ENCODE data around the gene IFI6. TPM values are rescaled to one million over a fixed set of nuclear protein-coding genes. Genes with fewer than 3 reads are reported as not detected.

IFI6 gene
- total and polyA plus RNA-seq, 2 of the 13 experiments (the other 11 are each of a cell fraction or from before 2014, with no cell fraction given) = 12.9 to 13.2 TPM

DNA sequence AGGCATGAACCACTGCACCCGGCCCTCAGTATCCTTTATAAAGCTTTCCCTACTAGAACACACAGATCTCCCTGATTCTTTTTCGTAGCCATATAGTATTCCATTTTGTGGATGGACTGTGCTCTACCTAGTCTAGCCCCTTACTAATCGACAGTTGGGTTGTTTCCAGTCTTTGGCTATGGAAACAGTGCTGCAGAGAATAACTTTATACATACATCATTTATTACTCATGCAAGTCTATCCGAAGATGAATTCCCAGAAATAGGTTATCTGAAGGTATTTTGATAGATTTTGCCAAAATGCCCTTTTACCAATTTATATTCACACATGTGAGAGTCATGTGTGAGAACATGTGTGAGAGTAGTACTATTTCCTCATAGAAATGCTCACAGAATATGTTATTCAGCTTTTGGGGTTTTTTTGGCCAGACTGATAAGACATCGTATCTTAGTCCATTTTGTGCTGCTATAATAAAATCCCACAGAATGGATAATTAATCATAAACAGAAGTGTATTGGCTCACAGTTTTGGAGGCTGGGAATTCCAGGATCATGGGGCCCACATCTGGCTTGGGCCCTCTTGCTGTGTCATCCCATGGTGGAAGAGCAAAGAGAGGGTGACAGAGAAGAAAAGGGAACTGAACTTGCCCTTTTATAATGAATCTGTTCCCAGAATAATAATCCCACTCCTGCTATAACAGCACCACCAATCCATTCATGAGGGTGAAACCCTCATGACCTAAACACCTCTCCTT lies 19.7 kb downstream of the IFI6 start:
- no TSS peak for BruUV-seq (replicated peaks)
- H3K4me3 ChIP-seq (replicated peaks in 1 of 3; ENCODE audit: insufficient read depth in 1 of 3, low read depth in 2 of 3, low read length in 3 of 3) = no peak overlapping the region
- ChIA-PET POLR2A (no interaction called here), CTCF (ENCODE audit: low intra/inter-chr PET ratio, low total read pairs) (no interaction called here)
- H3K4me2 ChIP-seq (ENCODE audit: low read depth, low read length) = no peak overlapping the region
- H3K36me3 ChIP-seq (replicated peaks in 1 of 2; ENCODE audit: control insufficient read depth in 1 of 2, insufficient read depth in 2 of 2, low read length in 2 of 2) = no peaks in the 10 kb centered on the region
- no peaks in the 10 kb centered on the region for H3K9me3 ChIP-seq (ENCODE audit: low read length)
- intact Hi-C loops (cut with micrococcal nuclease; ENCODE audit: unreplicated experiment) (no loop called here), in situ Hi-C loops (cut with HindIII; ENCODE audit: extremely low pct_ligation_motif_present, low pct_unique_long_range_greater_than_20kb) (no loop called here)
- TF ChIP-seq, protein P1, sequence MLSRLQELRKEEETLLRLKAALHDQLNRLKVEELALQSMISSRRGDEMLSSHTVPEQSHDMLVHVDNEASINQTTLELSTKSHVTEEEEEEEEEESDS (CRISPR knock-in tag; IDR thresholded peaks at IDR 0.05; ENCODE audit: borderline replicate concordance) = no peak
- TF ChIP-seq ZBTB8A (CRISPR knock-in tag; IDR thresholded peaks at IDR 0.05; ENCODE audit: borderline replicate concordance, low read depth) (no peak), ZSCAN22 (CRISPR knock-in tag; IDR thresholded peaks at IDR 0.05) (no peak), NCOA1 (CRISPR knock-in tag; IDR thresholded peaks at IDR 0.05) (no peak), KDM3A (CRISPR knock-in tag; IDR thresholded peaks at IDR 0.05; ENCODE audit: low read depth) (no peak), IRF2 (CRISPR knock-in tag; IDR thresholded peaks at IDR 0.05) (no peak)
- TF ChIP-seq, protein P2, sequence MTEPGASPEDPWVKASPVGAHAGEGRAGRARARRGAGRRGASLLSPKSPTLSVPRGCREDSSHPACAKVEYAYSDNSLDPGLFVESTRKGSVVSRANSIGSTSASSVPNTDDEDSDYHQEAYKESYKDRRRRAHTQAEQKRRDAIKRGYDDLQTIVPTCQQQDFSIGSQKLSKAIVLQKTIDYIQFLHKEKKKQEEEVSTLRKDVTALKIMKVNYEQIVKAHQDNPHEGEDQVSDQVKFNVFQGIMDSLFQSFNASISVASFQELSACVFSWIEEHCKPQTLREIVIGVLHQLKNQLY (CRISPR knock-in tag; IDR thresholded peaks at IDR 0.05) = no peak
- H3K79me2 ChIP-seq (ENCODE audit: insufficient read depth, low read length) = no peaks in the 10 kb centered on the region
- FAIRE-seq (no peak), ATAC-seq (no peak), DNase-seq (ENCODE audit: low spot score) (no peak)
- H3K4me1 ChIP-seq (ENCODE audit: insufficient read depth, low read length) = peaks cover 37% of the 10 kb centered on the region
- no peaks in the 10 kb centered on the region for H4K20me1 ChIP-seq (ENCODE audit: insufficient read depth, low read length)
- peaks cover 0 to 10% of the 10 kb centered on the region in 2 experiments; a peak in 1 of 5 replicates for H3K27me3 ChIP-seq (ENCODE audit: control insufficient read depth in 1 of 2, insufficient read depth in 2 of 2, low read length in 2 of 2)
- no peak overlapping the region for H3K9ac ChIP-seq (ENCODE audit: insufficient read depth, low read depth, low read length)
- no peak overlapping the region for H2AFZ ChIP-seq (ENCODE audit: low read length)
- no peak overlapping the region for H3K27ac ChIP-seq (ENCODE audit: extremely low read length, insufficient read depth, low read length)
- WGBS (ENCODE audit: low lambda C conversion rate) = 76% methylated on average over 5 of the region's 5 CpGs
